ENCODE results near the gene NBL1. TPM values are rescaled to one million over a fixed set of nuclear protein-coding genes. Genes with fewer than 3 reads are reported as not detected.

The NBL1 gene
- polyA plus RNA-seq, 3 donors = 0.07 TPM; not detected in 2

GRCh38 chr1:19665186-19665495, 21.0 kb downstream of the NBL1 start:
- no peak overlapping the region for H3K9ac ChIP-seq (ENCODE audit: insufficient read depth, low read length, poor library complexity, severe bottlenecking)
- Mint-ChIP-seq H3K27ac (no peak overlapping the region), H3K27me3 (ENCODE audit: low read depth in 3 of 3) (peaks cover 55 to 80% (median 72%) of the 10 kb centered on the region in 3 donors), H3K9me3 (peaks cover 0 to 23% (median 0%) of the 10 kb centered on the region in 7 donors), H3K4me1 (peaks cover 1% of the 10 kb centered on the region), H3K4me3 (peak overlapping the region in 1 of 2 donors; percentile 76), H3K36me3 (peaks cover 0 to 1% of the 10 kb centered on the region in 2 donors)
- no peak for DNase-seq
- H3K9me3 ChIP-seq (replicated peaks in 1 of 2; ENCODE audit: control insufficient read depth in 1 of 2, insufficient read depth in 1 of 2, low read length in 2 of 2) = peaks cover 0 to 6% of the 10 kb centered on the region in 2 donors
- no peaks in the 10 kb centered on the region for H3K79me2 ChIP-seq (ENCODE audit: insufficient read depth, low read length)
- TF ChIP-seq CTCF (IDR thresholded peaks at IDR 0.05) = no peak
- H3K36me3 ChIP-seq (replicated peaks in 1 of 2; ENCODE audit: control insufficient read depth in 1 of 2, insufficient read depth in 2 of 2, low read length in 2 of 2) = no peaks in the 10 kb centered on the region
- H3K4me2 ChIP-seq (replicated peaks; ENCODE audit: extremely low read depth, low read length, poor library complexity, severe bottlenecking) = no peak overlapping the region
- no peak overlapping the region for H3K27ac ChIP-seq (ENCODE audit: low read depth in 1 of 2, low read length in 2 of 2)
- no peaks in the 10 kb centered on the region for H3K4me1 ChIP-seq (ENCODE audit: control insufficient read depth in 1 of 2, insufficient read depth in 2 of 2, low read length in 2 of 2)
- H4K20me1 ChIP-seq (ENCODE audit: insufficient read depth, low read length) = no peaks in the 10 kb centered on the region
- no peak overlapping the region for H3K4me3 ChIP-seq (replicated peaks in 1 of 3; ENCODE audit: low read depth in 2 of 3, low read length in 3 of 3)
- H2AFZ ChIP-seq (ENCODE audit: insufficient read depth, low read depth, low read length, poor library complexity, severe bottlenecking) = no peak overlapping the region
- H3K27me3 ChIP-seq (ENCODE audit: control insufficient read depth in 2 of 2, insufficient read depth in 2 of 2, low read length in 2 of 2) = peaks cover 24 to 57% of the 10 kb centered on the region in 2 donors
- intact Hi-C loops (cut with micrococcal nuclease) = no loop called here
- 2% methylated on average over 10 of the region's 23 CpGs for WGBS (ENCODE audit: insufficient coverage)

- peak overlapping the region in 1 of 2 donors; percentile 79 for H3K4me3 Mint-ChIP-seq
- H3K9me3 Mint-ChIP-seq = peaks cover 0 to 23% (median 0%) of the 10 kb centered on the region in 7 donors
- Histone ChIP-seq H3K4me3 (replicated peaks in 1 of 3; ENCODE audit: low read depth in 2 of 3, low read length in 3 of 3) (no peak overlapping the region), H3K9me3 (replicated peaks in 1 of 2; ENCODE audit: control insufficient read depth in 1 of 2, insufficient read depth in 1 of 2, low read length in 2 of 2) (peaks cover 0 to 6% of the 10 kb centered on the region in 2 donors), H3K4me1 (ENCODE audit: control insufficient read depth in 1 of 2, insufficient read depth in 2 of 2, low read length in 2 of 2) (no peaks in the 10 kb centered on the region), H3K27ac (ENCODE audit: low read depth in 1 of 2, low read length in 2 of 2) (no peak overlapping the region), H3K36me3 (replicated peaks in 1 of 2; ENCODE audit: control insufficient read depth in 1 of 2, insufficient read depth in 2 of 2, low read length in 2 of 2) (no peaks in the 10 kb centered on the region), H2AFZ (ENCODE audit: insufficient read depth, low read depth, low read length, poor library complexity, severe bottlenecking) (no peak overlapping the region), H3K4me2 (replicated peaks; ENCODE audit: extremely low read depth, low read length, poor library complexity, severe bottlenecking) (no peak overlapping the region), H3K27me3 (ENCODE audit: control insufficient read depth in 2 of 2, insufficient read depth in 2 of 2, low read length in 2 of 2) (peaks cover 24 to 51% of the 10 kb centered on the region in 2 donors), H3K79me2 (ENCODE audit: insufficient read depth, low read length) (no peaks in the 10 kb centered on the region), H4K20me1 (ENCODE audit: insufficient read depth, low read length) (no peaks in the 10 kb centered on the region), H3K9ac (ENCODE audit: insufficient read depth, low read length, poor library complexity, severe bottlenecking) (no peak overlapping the region)
- H3K4me1 Mint-ChIP-seq = peaks cover 1% of the 10 kb centered on the region
- intact Hi-C loops (cut with micrococcal nuclease) = no loop called here
- WGBS (ENCODE audit: insufficient coverage) = 19% methylated on average over 79 of the region's 84 CpGs
- no peak for DNase-seq
- H3K27me3 Mint-ChIP-seq (ENCODE audit: low read depth in 3 of 3) = peaks cover 49 to 79% (median 72%) of the 10 kb centered on the region in 3 donors
- H3K36me3 Mint-ChIP-seq = peaks cover 0 to 1% of the 10 kb centered on the region in 2 donors
- H3K27ac Mint-ChIP-seq = no peak overlapping the region
- TF ChIP-seq CTCF (IDR thresholded peaks at IDR 0.05) = no peak
Measured at GRCh38 chr1:19665496-19666465, 21.7 kb downstream of the NBL1 start.
